CD4-positive, alpha-beta memory T cell (primary cell): Measurements from ENCODE around the gene SEMA6D. TPM values are rescaled to one million over a fixed set of nuclear protein-coding genes. Genes with fewer than 3 reads are reported as not detected.

Experiments used
- CTCF ChIA-PET: fragments of 350-600 bp; sonication (Branson Sonifier 250); formaldehyde crosslinking; loops from one replicate; lab custom pipeline; 2021; ENCODE audit warnings: inconsistent platforms; ENCODE audit not compliant: partially characterized antibody; lab: Charles Lee
- POLR2A ChIA-PET: fragments of 350-600 bp; sonication (Branson Sonifier 250); formaldehyde crosslinking; loops from one replicate; lab custom pipeline; 2021; ENCODE audit not compliant: partially characterized antibody; lab: Charles Lee
- DNase-seq, 5 donors: peaks; one replicate each; pipeline versions ENCODE4 v3.0.0 to v3.0.0-alpha.2; 2020 to 2022; ENCODE audit warnings: mixed read lengths in 1 of 5
- H3K27ac ChIP-seq: one replicate; pipeline ENCODE4 v1.7.0; 2013; ENCODE audit warnings: low read depth, low read length
- H3K27me3 ChIP-seq: 2 replicates; pipeline ENCODE4 v1.7.0; 2013; ENCODE audit warnings: mild to moderate bottlenecking, low read length, moderate library complexity; ENCODE audit not compliant: insufficient read depth
- H3K36me3 ChIP-seq: 2 replicates; pipeline ENCODE4 v1.7.0; 2013; ENCODE audit warnings: mild to moderate bottlenecking, low read length, moderate library complexity; ENCODE audit not compliant: insufficient read depth
- H3K4me1 ChIP-seq: 2 replicates; pipeline ENCODE4 v1.7.0; 2013; ENCODE audit warnings: mild to moderate bottlenecking, low read length, moderate library complexity; ENCODE audit not compliant: insufficient read depth
- H3K4me3 ChIP-seq, 2 donors: one replicate each; pipeline ENCODE4 v1.7.0; 2013; ENCODE audit warnings: low read length in 2 of 2, mild to moderate bottlenecking in 1 of 2
- H3K9me3 ChIP-seq, 2 donors: one replicate each; pipeline ENCODE4 v1.7.0; 2013; ENCODE audit warnings: low read length in 2 of 2, control low read depth in 1 of 2; ENCODE audit not compliant: control insufficient read depth in 1 of 2
- H3K27ac Mint-ChIP-seq, 7 donors: one replicate each; pipeline ENCODE4 v1.8.0; 2020 to 2021; ENCODE audit warnings: mixed read lengths in 7 of 7, mild to moderate bottlenecking in 6 of 7, inconsistent platforms in 3 of 7, moderate library complexity in 3 of 7
- H3K27me3 Mint-ChIP-seq, 2 donors: one replicate each; pipeline ENCODE4 v1.8.0; 2020 to 2021; ENCODE audit warnings: mixed read lengths in 2 of 2
- H3K36me3 Mint-ChIP-seq, 2 donors: one replicate each; pipeline ENCODE4 v1.8.0; 2020 to 2021; ENCODE audit warnings: mixed read lengths in 2 of 2, inconsistent platforms in 1 of 2, mild to moderate bottlenecking in 1 of 2
- H3K4me1 Mint-ChIP-seq, 4 donors: one replicate each; pipeline ENCODE4 v1.8.0; 2020 to 2021; ENCODE audit warnings: mixed read lengths in 4 of 4, mild to moderate bottlenecking in 1 of 4
- H3K4me3 Mint-ChIP-seq, 8 donors: one replicate each; pipeline ENCODE4 v1.8.0; 2020 to 2021; ENCODE audit warnings: mixed read lengths in 8 of 8, mild to moderate bottlenecking in 7 of 8, moderate library complexity in 6 of 8, inconsistent platforms in 3 of 8
- H3K9me3 Mint-ChIP-seq, 8 donors: one replicate each; pipeline ENCODE4 v1.8.0; 2020 to 2021; ENCODE audit warnings: mixed read lengths in 8 of 8, mild to moderate bottlenecking in 5 of 8, inconsistent platforms in 3 of 8, moderate library complexity in 1 of 8
- intact Hi-C: fragments of 100-400 bp; cut with micrococcal nuclease; formaldehyde crosslinking; loops from one replicate; pipeline ENCODE4 v1.15.1; 2023
- polyA plus RNA-seq, 2 donors: library from polyadenylated mRNA; unstranded; fragments of 300-500 nt; fragmentation: Illumina TruSeq; gene quantifications; one replicate each; pipeline ENCODE4 v1.2.3, GENCODE V29; 2021
- total RNA-seq, 2 experiments: library from RNA; stranded (reverse); gene quantifications; one replicate each; pipeline ENCODE4 v1.2.3, GENCODE V29; 2021

SEMA6D gene
- total and polyA plus RNA-seq, 4 experiments from 2014 or later = not detected

DNA sequence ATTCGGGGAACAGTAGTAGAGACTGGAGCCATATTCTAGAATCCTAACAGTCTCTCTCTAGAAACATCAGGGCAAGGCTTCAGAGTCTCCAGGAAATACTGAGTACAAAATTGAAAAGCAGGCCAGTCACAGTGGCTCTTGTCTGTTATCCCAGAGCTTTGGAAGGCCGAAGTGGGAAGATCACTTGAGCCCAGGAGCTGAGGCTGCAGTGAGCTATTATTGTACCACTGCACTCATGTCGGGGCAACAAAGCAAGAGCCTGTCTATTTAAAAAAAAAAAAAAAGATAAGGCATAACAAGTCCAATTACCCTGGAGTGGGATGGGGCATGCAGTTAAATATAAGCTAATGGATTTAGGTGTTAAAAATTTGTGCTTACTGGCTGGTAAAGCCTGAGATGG, 79.0 kb downstream of the SEMA6D start:
- DNase-seq = no peak
- ChIA-PET POLR2A (no interaction called here), CTCF (no interaction called here)
- Histone ChIP-seq H3K36me3 (no peaks in the 10 kb centered on the region), H3K4me1 (no peaks in the 10 kb centered on the region), H3K27me3 (no peaks in the 10 kb centered on the region), H3K4me3 (no peak overlapping the region), H3K27ac (no peak overlapping the region), H3K9me3 (no peaks in the 10 kb centered on the region)
- no peaks in the 10 kb centered on the region for H3K4me1 Mint-ChIP-seq
- H3K9me3 Mint-ChIP-seq = peaks cover 0 to 5% (median 0%) of the 10 kb centered on the region in 8 donors
- no peaks in the 10 kb centered on the region for H3K36me3 Mint-ChIP-seq
- H3K4me3 Mint-ChIP-seq = no peak overlapping the region
- intact Hi-C loops = no loop called here
- H3K27me3 Mint-ChIP-seq = peaks cover 0 to 3% of the 10 kb centered on the region in 2 donors
- no peak overlapping the region for H3K27ac Mint-ChIP-seq

DNA sequence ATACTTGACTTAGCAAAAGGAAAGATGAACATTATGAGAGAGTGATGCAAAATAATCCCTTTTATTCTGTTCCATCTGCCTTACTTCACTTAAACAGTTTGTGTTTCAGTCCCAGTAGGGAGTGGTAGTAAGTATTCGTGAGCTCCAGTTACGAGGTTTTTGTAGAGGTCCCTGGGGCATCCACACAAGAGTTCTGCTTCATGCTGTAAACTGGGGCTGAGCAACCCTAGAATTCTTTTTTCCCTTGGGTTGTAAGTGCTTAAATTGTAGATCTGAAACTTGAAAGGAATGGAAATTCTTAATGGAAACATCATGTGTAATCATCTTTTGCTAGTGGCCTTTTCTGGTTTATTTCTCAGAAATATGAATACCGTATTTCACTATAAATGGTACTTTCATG, 79.5 kb downstream of the SEMA6D start:
- ChIA-PET CTCF (no interaction called here), POLR2A (no interaction called here)
- no peak for DNase-seq
- no peaks in the 10 kb centered on the region for H3K9me3 ChIP-seq
- Mint-ChIP-seq H3K9me3 (peaks cover 0 to 6% (median 0%) of the 10 kb centered on the region in 8 donors), H3K4me1 (no peaks in the 10 kb centered on the region), H3K36me3 (no peaks in the 10 kb centered on the region), H3K27me3 (peaks cover 0 to 3% of the 10 kb centered on the region in 2 donors), H3K27ac (no peak overlapping the region), H3K4me3 (no peak overlapping the region)
- H3K4me3 ChIP-seq = no peak overlapping the region
- H3K36me3 ChIP-seq = no peaks in the 10 kb centered on the region
- intact Hi-C loops = no loop called here
- no peaks in the 10 kb centered on the region for H3K27me3 ChIP-seq
- no peak overlapping the region for H3K27ac ChIP-seq
- no peaks in the 10 kb centered on the region for H3K4me1 ChIP-seq

DNA sequence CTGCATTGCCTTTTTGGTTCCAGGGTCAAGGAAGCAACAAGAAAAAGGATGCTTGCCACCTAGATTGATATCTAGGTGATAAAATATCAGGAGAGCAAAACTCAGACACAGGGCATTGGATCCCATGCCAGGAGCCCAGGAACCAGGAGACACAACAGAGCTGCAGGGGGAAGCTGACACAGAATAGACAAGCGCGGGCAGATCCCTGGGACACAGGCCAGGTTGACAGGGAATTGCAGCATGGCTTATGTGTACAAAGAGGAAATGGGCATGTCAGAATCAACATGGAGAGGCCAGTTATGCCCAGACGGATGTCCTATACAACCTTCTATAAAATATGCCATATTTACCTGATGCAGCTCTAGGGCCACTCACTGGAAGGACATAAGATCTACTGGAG, 84.2 kb downstream of the SEMA6D start:
- Histone ChIP-seq H3K27ac (no peak overlapping the region), H3K4me1 (no peaks in the 10 kb centered on the region), H3K36me3 (no peaks in the 10 kb centered on the region), H3K4me3 (no peak overlapping the region), H3K27me3 (no peaks in the 10 kb centered on the region), H3K9me3 (no peaks in the 10 kb centered on the region)
- H3K36me3 Mint-ChIP-seq = no peaks in the 10 kb centered on the region
- CTCF ChIA-PET = no interaction called here
- POLR2A ChIA-PET = no interaction called here
- intact Hi-C loops = no loop called here
- DNase-seq = no peak
- no peaks in the 10 kb centered on the region for H3K27me3 Mint-ChIP-seq
- H3K4me1 Mint-ChIP-seq = no peaks in the 10 kb centered on the region
- H3K9me3 Mint-ChIP-seq = peaks cover 0 to 5% (median 0%) of the 10 kb centered on the region in 8 donors
- H3K27ac Mint-ChIP-seq = no peak overlapping the region
- no peak overlapping the region for H3K4me3 Mint-ChIP-seq

DNA sequence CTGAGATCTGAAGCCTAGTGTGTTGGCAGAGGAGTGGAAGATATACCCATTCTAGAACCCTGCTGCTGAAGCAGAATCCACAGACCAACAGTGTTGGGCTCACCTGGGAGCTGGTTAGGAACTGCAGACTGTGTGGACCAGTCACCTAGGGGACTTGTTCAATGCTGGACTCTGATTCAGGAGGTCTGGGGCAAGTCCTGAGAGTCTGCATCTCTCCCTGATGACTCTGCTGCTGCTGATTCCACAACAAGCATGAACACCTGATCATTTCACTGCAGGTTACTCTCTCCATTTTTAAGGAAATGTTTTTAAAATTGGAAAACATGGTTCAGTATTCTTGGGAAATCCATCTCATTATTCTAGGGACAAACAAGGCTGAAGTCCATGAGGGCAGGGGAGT, 84.9 kb downstream of the SEMA6D start:
- H3K27me3 ChIP-seq = no peaks in the 10 kb centered on the region
- POLR2A ChIA-PET = no interaction called here
- intact Hi-C loops = no loop called here
- no peak overlapping the region for H3K27ac ChIP-seq
- no peak for DNase-seq
- H3K9me3 ChIP-seq = no peaks in the 10 kb centered on the region
- CTCF ChIA-PET = no interaction called here
- no peaks in the 10 kb centered on the region for H3K4me1 ChIP-seq
- no peak overlapping the region for H3K4me3 Mint-ChIP-seq
- no peak overlapping the region for H3K27ac Mint-ChIP-seq
- H3K36me3 Mint-ChIP-seq = no peaks in the 10 kb centered on the region
- no peaks in the 10 kb centered on the region for H3K4me1 Mint-ChIP-seq
- peaks cover 0 to 5% (median 0%) of the 10 kb centered on the region in 8 donors for H3K9me3 Mint-ChIP-seq
- no peaks in the 10 kb centered on the region for H3K36me3 ChIP-seq
- H3K4me3 ChIP-seq = no peak overlapping the region
- H3K27me3 Mint-ChIP-seq = no peaks in the 10 kb centered on the region

DNA sequence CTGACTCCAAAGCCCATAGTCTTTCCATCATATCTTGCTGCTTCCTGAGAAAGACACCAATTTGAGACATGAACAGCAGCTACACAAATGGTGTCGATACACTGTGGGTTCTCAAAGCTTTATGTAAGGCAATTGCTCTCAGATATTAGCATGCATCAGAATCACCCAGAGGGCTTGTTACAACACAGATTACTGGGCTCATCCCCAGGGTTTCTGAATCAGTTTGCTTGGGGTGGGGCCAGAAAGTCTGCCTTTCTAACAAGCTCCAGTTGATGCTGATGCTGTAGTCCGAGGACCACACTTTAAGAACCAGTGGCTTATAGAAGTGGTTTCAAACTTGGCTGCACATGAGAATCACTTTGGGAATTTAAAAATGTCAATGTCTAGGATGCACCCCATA, 86.5 kb downstream of the SEMA6D start:
- Histone ChIP-seq H3K4me1 (no peaks in the 10 kb centered on the region), H3K27ac (no peak overlapping the region), H3K4me3 (no peak overlapping the region), H3K27me3 (no peaks in the 10 kb centered on the region), H3K36me3 (no peaks in the 10 kb centered on the region), H3K9me3 (no peaks in the 10 kb centered on the region)
- Mint-ChIP-seq H3K4me3 (no peak overlapping the region), H3K4me1 (no peaks in the 10 kb centered on the region), H3K9me3 (peaks cover 0 to 7% (median 0%) of the 10 kb centered on the region in 8 donors), H3K36me3 (no peaks in the 10 kb centered on the region), H3K27me3 (no peaks in the 10 kb centered on the region), H3K27ac (no peak overlapping the region)
- ChIA-PET POLR2A (no interaction called here), CTCF (no interaction called here)
- intact Hi-C loops = no loop called here
- DNase-seq = no peak

DNA sequence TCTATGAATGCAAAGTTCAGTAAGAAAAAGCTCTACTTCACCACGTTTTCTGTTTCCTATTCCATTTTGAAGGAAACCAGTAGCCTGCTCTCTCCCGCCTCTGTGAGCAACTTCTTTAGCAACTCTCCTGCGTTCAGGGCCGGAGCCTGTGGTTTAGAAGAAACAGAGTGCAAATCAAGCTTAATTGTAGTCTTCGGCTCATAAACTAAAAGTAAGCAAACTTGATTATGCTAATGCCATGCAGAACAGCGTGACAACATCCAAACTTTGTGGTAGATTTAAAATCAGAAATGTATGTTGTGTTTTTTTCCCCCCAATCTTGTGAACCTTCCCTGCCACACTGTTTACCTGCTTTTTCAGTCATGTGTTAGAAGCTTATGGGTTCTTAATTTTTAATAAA, 87.4 kb downstream of the SEMA6D start:
- DNase-seq = no peak
- peaks cover 0 to 7% (median 0%) of the 10 kb centered on the region in 8 donors for H3K9me3 Mint-ChIP-seq
- ChIA-PET POLR2A (no interaction called here), CTCF (no interaction called here)
- no peaks in the 10 kb centered on the region for H3K27me3 Mint-ChIP-seq
- intact Hi-C loops = no loop called here
- H3K4me1 Mint-ChIP-seq = no peaks in the 10 kb centered on the region
- H3K36me3 Mint-ChIP-seq = no peaks in the 10 kb centered on the region
- no peaks in the 10 kb centered on the region for H3K9me3 ChIP-seq
- H3K4me3 Mint-ChIP-seq = no peak overlapping the region
- H3K36me3 ChIP-seq = no peaks in the 10 kb centered on the region
- no peak overlapping the region for H3K27ac ChIP-seq
- H3K27ac Mint-ChIP-seq = no peak overlapping the region
- H3K27me3 ChIP-seq = no peaks in the 10 kb centered on the region
- H3K4me3 ChIP-seq = no peak overlapping the region
- H3K4me1 ChIP-seq = no peaks in the 10 kb centered on the region

DNA sequence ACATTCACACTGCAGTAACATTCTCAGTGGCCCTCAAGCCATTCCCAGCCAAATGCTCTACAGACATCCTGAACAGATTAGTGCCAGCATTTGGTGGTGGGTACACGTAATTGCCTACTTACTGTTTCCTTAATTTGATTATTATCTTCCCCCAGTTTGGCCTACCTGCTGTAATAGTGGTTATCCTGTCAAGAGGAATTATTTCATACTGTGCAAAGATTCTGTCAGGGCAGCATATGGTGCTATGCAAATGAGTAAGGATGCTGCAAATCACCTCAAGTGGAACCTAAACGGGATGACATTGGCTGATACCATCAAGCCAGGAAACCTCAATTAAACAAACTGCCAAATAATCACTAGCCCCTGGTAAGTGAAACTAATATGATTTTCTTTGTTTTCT, 88.7 kb downstream of the SEMA6D start:
- DNase-seq = no peak
- Mint-ChIP-seq H3K4me3 (no peak overlapping the region), H3K4me1 (no peaks in the 10 kb centered on the region), H3K9me3 (peaks cover 0 to 6% (median 0%) of the 10 kb centered on the region in 8 donors), H3K27ac (no peak overlapping the region), H3K27me3 (no peaks in the 10 kb centered on the region), H3K36me3 (no peaks in the 10 kb centered on the region)
- Histone ChIP-seq H3K36me3 (no peaks in the 10 kb centered on the region), H3K9me3 (no peaks in the 10 kb centered on the region), H3K27me3 (no peaks in the 10 kb centered on the region), H3K4me3 (no peak overlapping the region), H3K27ac (no peak overlapping the region), H3K4me1 (no peaks in the 10 kb centered on the region)
- intact Hi-C loops = no loop called here
- ChIA-PET CTCF (no interaction called here), POLR2A (no interaction called here)

DNA sequence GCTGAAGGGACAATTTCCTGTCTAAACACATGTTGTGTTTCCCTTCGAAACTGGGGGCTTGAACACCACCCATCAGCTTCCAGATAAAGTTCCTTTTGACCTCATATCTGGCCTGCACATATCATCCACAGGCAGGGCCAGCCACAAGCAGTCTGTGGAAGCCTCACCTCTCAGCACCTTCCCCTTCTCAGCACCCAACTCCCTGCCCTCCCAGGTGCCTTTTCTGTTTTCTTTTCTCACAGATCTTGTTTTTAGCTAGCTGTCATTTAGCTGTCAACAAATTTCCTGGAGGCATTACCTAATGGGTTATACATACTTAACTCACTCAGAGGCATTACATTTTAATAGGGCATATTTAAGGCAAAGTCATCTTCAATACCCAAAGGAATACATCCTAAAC, 93.9 kb downstream of the SEMA6D start:
- H3K4me3 ChIP-seq = no peak overlapping the region
- no peak for DNase-seq
- H3K36me3 Mint-ChIP-seq = no peaks in the 10 kb centered on the region
- peaks cover 0 to 1% of the 10 kb centered on the region in 2 donors for H3K27me3 Mint-ChIP-seq
- no peaks in the 10 kb centered on the region for H3K9me3 ChIP-seq
- intact Hi-C loops = no loop called here
- H3K36me3 ChIP-seq = no peaks in the 10 kb centered on the region
- H3K4me3 Mint-ChIP-seq = no peak overlapping the region
- H3K4me1 ChIP-seq = no peaks in the 10 kb centered on the region
- ChIA-PET POLR2A (no interaction called here), CTCF (no interaction called here)
- peaks cover 0 to 6% (median 2%) of the 10 kb centered on the region in 4 donors for H3K4me1 Mint-ChIP-seq
- no peak overlapping the region for H3K27ac Mint-ChIP-seq
- no peaks in the 10 kb centered on the region for H3K27me3 ChIP-seq
- H3K27ac ChIP-seq = no peak overlapping the region
- peaks cover 0 to 2% (median 0%) of the 10 kb centered on the region in 8 donors for H3K9me3 Mint-ChIP-seq
